Left ventricle myocardium inferior (tissue), 1 donor: Measurements from ENCODE around the gene CENPO. TPM values are rescaled to one million over a fixed set of nuclear protein-coding genes. Genes with fewer than 3 reads are reported as not detected.

Source experiments
- DNase-seq: peaks from one replicate; pipeline ENCODE4 v3.0.0-alpha.2; 2020
- H3K27ac ChIP-seq: fragments of 200-600 bp; replicated peaks from 2 replicates; pipeline ENCODE4 v1.8.0; 2021
- H3K27me3 ChIP-seq: fragments of 200-600 bp; 2 replicates; pipeline ENCODE4 v1.8.0; 2021; ENCODE audit warnings: low read depth
- H3K36me3 ChIP-seq: fragments of 200-600 bp; 2 replicates; pipeline ENCODE4 v1.8.0; 2021
- H3K4me1 ChIP-seq: fragments of 200-600 bp; 2 replicates; pipeline ENCODE4 v1.8.0; 2021
- H3K4me3 ChIP-seq: fragments of 200-600 bp; 2 replicates; pipeline ENCODE4 v1.8.0; 2021; ENCODE audit warnings: mild to moderate bottlenecking, moderate library complexity
- H3K9me3 ChIP-seq: fragments of 200-600 bp; replicated peaks from 2 replicates; pipeline ENCODE4 v1.8.0; 2021
- intact Hi-C: fragments of 100-400 bp; cut with micrococcal nuclease; formaldehyde crosslinking; loops from one replicate; pipeline ENCODE4 v1.11.0; 2022
- long read RNA-seq: library from polyadenylated mRNA; unstranded; transcript quantifications from one replicate; pipeline ENCODE4 v2.0.0, GENCODE V29; 2021
- total RNA-seq: library from RNA; stranded (reverse); fragmentation: NEBNext Ultra II Directional; extraction: Animal tissue kit (Norgen Biotek cat#: 25700); gene quantifications from one replicate; pipeline ENCODE4 v1.2.1, GENCODE V29; 2021
- TF ChIP-seq, protein P1 (sequence below): fragments of 200-600 bp; IDR thresholded peaks from 2 replicates; pipeline ENCODE4 v1.8.0; 2021; ENCODE audit warnings: antibody characterized with exemption, mild to moderate bottlenecking, borderline replicate concordance
- donor health status: DM: no; HTN: yes; CAD: no; lungs with severe emphysema.

The CENPO gene, protein sequence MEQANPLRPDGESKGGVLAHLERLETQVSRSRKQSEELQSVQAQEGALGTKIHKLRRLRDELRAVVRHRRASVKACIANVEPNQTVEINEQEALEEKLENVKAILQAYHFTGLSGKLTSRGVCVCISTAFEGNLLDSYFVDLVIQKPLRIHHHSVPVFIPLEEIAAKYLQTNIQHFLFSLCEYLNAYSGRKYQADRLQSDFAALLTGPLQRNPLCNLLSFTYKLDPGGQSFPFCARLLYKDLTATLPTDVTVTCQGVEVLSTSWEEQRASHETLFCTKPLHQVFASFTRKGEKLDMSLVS
- total RNA-seq, result 2.2 TPM
- long read RNA-seq, full-length matches to known transcripts, result 1 of 2 reads
- long read RNA-seq, partial matches to known transcripts, result 0 of 2 reads
- long read RNA-seq, other reads (novel, unspliced or antisense), result 1 of 2 reads

DNA sequence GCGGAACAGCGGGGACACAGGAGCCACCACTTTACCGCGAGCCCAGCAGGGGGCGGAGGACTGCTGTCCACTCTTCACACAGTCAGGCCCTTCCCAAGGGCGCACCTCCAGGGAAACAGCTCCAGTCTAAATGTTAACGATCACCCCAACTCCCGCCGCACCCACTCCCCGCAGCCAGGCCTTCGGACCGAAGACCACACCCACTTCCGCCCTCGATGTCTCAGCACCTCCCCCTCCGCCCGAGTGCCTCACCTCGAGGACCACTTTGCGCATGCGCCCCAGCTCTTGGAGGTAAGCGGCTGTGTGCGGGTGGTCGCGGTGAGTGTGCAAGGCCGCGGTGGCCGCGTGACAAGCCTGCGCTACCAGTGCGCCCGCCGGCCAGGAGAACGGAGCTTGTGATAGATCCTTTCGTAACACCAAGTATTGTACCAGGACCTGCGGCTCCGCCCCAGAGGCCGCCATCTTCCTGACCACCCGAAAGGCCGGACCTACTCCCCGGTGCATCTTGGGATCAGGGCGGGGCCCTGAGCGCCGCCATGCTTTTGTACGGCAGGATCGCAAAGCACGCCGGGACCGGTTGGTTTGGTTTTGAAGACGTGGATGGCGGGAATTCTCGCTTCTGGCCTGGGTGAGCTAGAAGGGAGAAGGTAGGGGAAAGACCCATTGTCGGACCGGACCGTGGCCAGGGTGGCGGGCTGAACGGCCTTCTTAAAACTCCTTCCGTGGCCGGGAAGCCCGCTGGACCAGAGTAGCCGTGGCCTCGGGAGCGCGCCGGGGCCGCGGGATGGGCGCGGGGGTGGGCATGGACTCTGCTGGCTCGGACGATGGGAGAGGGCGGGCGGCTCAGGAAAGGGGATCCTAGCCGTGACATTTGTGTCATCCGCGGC lies at the start of gene CENPO, which contains the start of gene PTRHD1:
CENPO (plus strand) TSS at position 552 of the 887 bp plus-strand sequence. CDS start 495 bp downstream, outside the sequence.
PTRHD1 (minus strand) TSS at position 518 of the 887 bp plus-strand sequence; CDS start at position 504, 14 bp downstream.
- Histone ChIP-seq H3K27me3 (no peaks in the 10 kb centered on the region), H3K27ac (peak within 1 kb of the TSS; percentile 99), H3K4me3 (peak within 1 kb of the TSS; percentile 79), H3K4me1 (peaks cover 22% of the 10 kb centered on the region), H3K36me3 (peaks cover 6% of the 10 kb centered on the region), H3K9me3 (no peaks in the 10 kb centered on the region)
- peak; percentile 96 for DNase-seq
- intact Hi-C loops, result no loop called here
- TF ChIP-seq, protein P1, sequence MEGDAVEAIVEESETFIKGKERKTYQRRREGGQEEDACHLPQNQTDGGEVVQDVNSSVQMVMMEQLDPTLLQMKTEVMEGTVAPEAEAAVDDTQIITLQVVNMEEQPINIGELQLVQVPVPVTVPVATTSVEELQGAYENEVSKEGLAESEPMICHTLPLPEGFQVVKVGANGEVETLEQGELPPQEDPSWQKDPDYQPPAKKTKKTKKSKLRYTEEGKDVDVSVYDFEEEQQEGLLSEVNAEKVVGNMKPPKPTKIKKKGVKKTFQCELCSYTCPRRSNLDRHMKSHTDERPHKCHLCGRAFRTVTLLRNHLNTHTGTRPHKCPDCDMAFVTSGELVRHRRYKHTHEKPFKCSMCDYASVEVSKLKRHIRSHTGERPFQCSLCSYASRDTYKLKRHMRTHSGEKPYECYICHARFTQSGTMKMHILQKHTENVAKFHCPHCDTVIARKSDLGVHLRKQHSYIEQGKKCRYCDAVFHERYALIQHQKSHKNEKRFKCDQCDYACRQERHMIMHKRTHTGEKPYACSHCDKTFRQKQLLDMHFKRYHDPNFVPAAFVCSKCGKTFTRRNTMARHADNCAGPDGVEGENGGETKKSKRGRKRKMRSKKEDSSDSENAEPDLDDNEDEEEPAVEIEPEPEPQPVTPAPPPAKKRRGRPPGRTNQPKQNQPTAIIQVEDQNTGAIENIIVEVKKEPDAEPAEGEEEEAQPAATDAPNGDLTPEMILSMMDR, result peak; percentile 75

DNA sequence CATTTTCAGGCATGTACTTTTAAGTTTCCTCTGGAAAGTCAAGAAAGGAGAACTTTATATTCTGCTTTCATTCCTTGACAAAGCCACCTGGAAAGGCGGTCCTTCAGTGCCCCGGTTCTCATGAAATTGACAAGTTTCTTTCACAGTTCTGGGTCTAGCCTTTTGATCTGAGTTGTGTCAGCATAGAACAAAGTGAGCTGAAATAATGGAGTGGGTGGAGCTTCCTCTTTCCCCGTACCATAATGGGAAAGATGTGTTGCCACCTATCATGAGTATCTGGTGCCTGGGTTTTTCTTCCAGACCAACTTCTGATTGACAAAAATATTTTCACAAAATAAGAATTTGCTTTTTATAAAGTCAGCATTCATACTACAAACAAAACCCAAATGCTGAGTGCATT lies 49.3 kb upstream of the CENPO start:
- no peaks in the 10 kb centered on the region for H3K9me3 ChIP-seq
- DNase-seq, result no peak
- H3K4me1 ChIP-seq, result peaks cover 16% of the 10 kb centered on the region
- H3K27me3 ChIP-seq, result no peaks in the 10 kb centered on the region
- TF ChIP-seq, protein P1, result no peak
- H3K4me3 ChIP-seq, result no peak overlapping the region
- peaks cover 37% of the 10 kb centered on the region for H3K36me3 ChIP-seq
- intact Hi-C loops, result no loop called here
- H3K27ac ChIP-seq, result no peak overlapping the region

DNA sequence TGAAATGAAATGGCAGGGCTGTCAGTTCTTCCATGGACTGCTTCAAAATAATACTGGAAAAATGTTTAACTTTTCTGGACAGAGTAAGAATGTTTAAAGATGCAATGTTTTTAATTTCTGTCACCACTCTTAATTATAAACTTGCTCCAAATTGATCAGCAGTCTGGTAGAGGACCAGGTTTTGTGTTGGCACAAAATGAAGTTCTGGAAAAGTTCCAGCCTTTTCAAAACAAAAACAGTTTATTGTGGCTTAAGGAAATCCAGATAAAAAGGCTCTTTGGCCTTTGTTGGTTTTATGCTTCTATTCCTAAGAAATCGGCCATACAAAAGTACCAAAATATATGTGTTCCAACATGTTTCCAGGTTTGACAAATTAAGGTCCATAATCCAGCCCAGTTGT lies 48.9 kb upstream of the CENPO start:
- intact Hi-C loops, result no loop called here
- H3K36me3 ChIP-seq, result peaks cover 36% of the 10 kb centered on the region

DNA sequence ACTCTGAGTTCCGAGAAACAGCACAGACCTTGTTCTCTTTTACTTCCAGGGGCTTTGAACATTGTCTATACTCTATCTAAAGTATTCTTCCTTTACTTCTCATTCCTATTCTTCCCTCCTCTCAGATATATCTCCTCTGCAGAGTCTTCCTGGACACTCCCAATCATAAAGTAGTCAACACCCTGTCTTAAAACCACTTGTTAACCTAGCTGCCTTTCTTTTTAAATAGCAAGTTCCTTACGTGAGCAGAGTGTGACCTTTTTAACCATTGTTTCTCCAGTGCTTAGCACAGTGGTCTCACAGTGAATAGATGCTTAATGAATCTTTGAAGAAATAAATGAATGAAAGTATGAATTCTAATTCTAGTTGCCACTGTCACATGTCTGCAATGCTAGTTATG lies 47.4 kb upstream of the CENPO start:
- DNase-seq, result no peak
- TF ChIP-seq, protein P1, result no peak
- no peaks in the 10 kb centered on the region for H3K9me3 ChIP-seq
- intact Hi-C loops, result no loop called here
- no peak overlapping the region for H3K27ac ChIP-seq
- H3K4me1 ChIP-seq, result peaks cover 15% of the 10 kb centered on the region
- H3K4me3 ChIP-seq, result no peak overlapping the region
- no peaks in the 10 kb centered on the region for H3K27me3 ChIP-seq
- peaks cover 28% of the 10 kb centered on the region for H3K36me3 ChIP-seq

More for the DNA sequence above, 48.9 kb upstream of the CENPO start:
- H3K4me3 ChIP-seq, result no peak overlapping the region
- no peaks in the 10 kb centered on the region for H3K27me3 ChIP-seq
- no peaks in the 10 kb centered on the region for H3K9me3 ChIP-seq
- DNase-seq, result no peak
- TF ChIP-seq, protein P1, result no peak
- no peak overlapping the region for H3K27ac ChIP-seq
- H3K4me1 ChIP-seq, result peaks cover 15% of the 10 kb centered on the region

DNA sequence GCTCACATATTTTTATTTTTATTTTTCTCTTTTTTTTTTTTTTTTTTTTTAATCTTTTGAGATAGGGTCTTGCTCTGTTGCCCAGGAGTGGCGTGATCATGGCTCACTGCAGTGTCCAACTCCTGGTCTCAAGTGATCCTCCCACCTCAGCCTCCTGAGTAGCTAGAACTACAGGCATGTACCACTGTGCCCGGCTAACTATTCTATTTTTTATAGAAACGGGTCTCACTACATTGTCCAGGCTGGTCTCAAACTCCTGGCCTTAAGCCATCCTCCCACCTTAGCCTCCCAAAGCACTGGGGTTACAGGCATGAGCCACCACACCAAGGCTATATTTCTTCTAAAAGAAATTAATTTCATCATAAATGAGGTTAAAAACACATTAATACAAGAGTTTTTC lies 45.9 kb upstream of the CENPO start:
- H3K27me3 ChIP-seq, result no peaks in the 10 kb centered on the region
- H3K36me3 ChIP-seq, result peaks cover 28% of the 10 kb centered on the region
- intact Hi-C loops, result no loop called here
- no peak for DNase-seq
- no peak overlapping the region for H3K4me3 ChIP-seq
- H3K27ac ChIP-seq, result no peak overlapping the region
- TF ChIP-seq, protein P1, result no peak
- peaks cover 15% of the 10 kb centered on the region for H3K4me1 ChIP-seq
- H3K9me3 ChIP-seq, result no peaks in the 10 kb centered on the region
